GM12873 (cell line): ENCODE measurements around the gene SHFL.

ENCODE experiments used
- CTCF ChIP-seq: IDR thresholded peaks from 2 replicates; pipeline ENCODE4 v1.5.1; 2012; ENCODE audit warnings: low read depth, mild to moderate bottlenecking, moderate library complexity, low read length, control low read depth; ENCODE audit not compliant: insufficient read depth; ENCODE audit errors: missing control alignments

Gene SHFL

GRCh38 chr19:10124429-10124828 lies 38.3 kb downstream of the SHFL start:
- no peak for TF ChIP-seq CTCF

- no peak for TF ChIP-seq CTCF
These were observed 40.1 kb downstream of the SHFL start for GRCh38 chr19:10126213-10126639.

GRCh38 chr19:10132905-10133304 lies 46.8 kb downstream of the SHFL start:
- no peak for TF ChIP-seq CTCF

GRCh38 chr19:10133596-10133995 lies 47.5 kb downstream of the SHFL start:
- no peak for TF ChIP-seq CTCF

GRCh38 chr19:10134040-10134439 lies 47.9 kb downstream of the SHFL start:
- no peak for TF ChIP-seq CTCF

- TF ChIP-seq CTCF, result no peak
These were observed 49.6 kb downstream of the SHFL start for GRCh38 chr19:10135551-10136334.

- no peak for TF ChIP-seq CTCF
These were observed 50.8 kb downstream of the SHFL start for GRCh38 chr19:10136936-10137335.
